GM23338 (cell line): ENCODE data around the gene HNRNPL.

Experiments
- CREB1 ChIP-seq: fragments of 250-450 bp; sonication (Bioruptor Pico); IDR thresholded peaks from 2 replicates; pipeline ENCODE4 v1.5.0; 2020; ENCODE audit warnings: low read depth, mild to moderate bottlenecking, moderate library complexity
- CTCF ChIP-seq, 2 experiments: fragments of 200-600 bp in 1 of 2; sonication (generic) in 1 of 2; conservative IDR thresholded peaks; 2 replicates each; pipeline versions ENCODE4 v1.5.1 to v1.6.1; 2016 to 2017; ENCODE audit warnings: antibody characterized with exemption in 2 of 2, low read depth in 2 of 2, mild to moderate bottlenecking in 2 of 2, moderate library complexity in 1 of 2
- ETS1 ChIP-seq: IDR thresholded peaks from 2 replicates; pipeline ENCODE4 v1.6.1; 2016; ENCODE audit warnings: antibody characterized with exemption
- EZH2 ChIP-seq: fragments of 200-600 bp; sonication (generic); IDR thresholded peaks from one replicate; pipeline ENCODE4 v1.8.0; 2017; ENCODE audit warnings: antibody characterized with exemption, mild to moderate bottlenecking, low read depth; ENCODE audit not compliant: unreplicated experiment
- EZH2phosphoT487 ChIP-seq: fragments of 200-600 bp; sonication (generic); IDR thresholded peaks from one replicate; pipeline ENCODE4 v1.8.1; 2018; ENCODE audit warnings: antibody characterized with exemption; ENCODE audit not compliant: unreplicated experiment
- JUNB ChIP-seq: IDR thresholded peaks from one replicate; pipeline ENCODE4 v1.6.1; 2016; ENCODE audit warnings: antibody characterized with exemption; ENCODE audit not compliant: unreplicated experiment
- NANOG ChIP-seq: IDR thresholded peaks from 2 replicates; pipeline ENCODE4 v1.6.1; 2016; ENCODE audit warnings: antibody characterized with exemption, borderline replicate concordance
- POLR2AphosphoS5 ChIP-seq: IDR thresholded peaks from 2 replicates; pipeline ENCODE4 v1.6.1; 2016; ENCODE audit warnings: antibody characterized with exemption, low read depth
- STAT1 ChIP-seq: IDR thresholded peaks from one replicate; pipeline ENCODE4 v1.6.1; 2016; ENCODE audit warnings: antibody characterized with exemption; ENCODE audit not compliant: unreplicated experiment
- ZNF331 ChIP-seq: fragments of 250-450 bp; sonication (Bioruptor Pico); IDR thresholded peaks from 2 replicates; pipeline ENCODE4 v1.5.0; 2020; ENCODE audit warnings: low read depth, mild to moderate bottlenecking, moderate library complexity
- ZNF462 ChIP-seq: fragments of 250-450 bp; sonication (Bioruptor Pico); IDR thresholded peaks from 2 replicates; pipeline ENCODE4 v1.5.0; 2020; ENCODE audit warnings: mild to moderate bottlenecking, moderate library complexity
- TF ChIP-seq, protein P1 (sequence below): IDR thresholded peaks from one replicate; pipeline ENCODE4 v1.6.1; 2018; ENCODE audit warnings: antibody characterized with exemption; ENCODE audit not compliant: unreplicated experiment

- TF ChIP-seq CTCF (conservative IDR thresholded peaks at IDR 0.05; ENCODE audit: low read depth in 2 of 2) (peak; percentile 68 to 82), EZH2 (no peak), POLR2AphosphoS5 (peak; percentile 63), ZNF462 (CRISPR knock-in tag) (no peak), EZH2phosphoT487 (no peak), CREB1 (peak; percentile 35; the same call in 1 of the 2 replicates), ETS1 (no peak; the same call in 1 of the 2 replicates), STAT1 (no peak), NANOG (no peak), JUNB (no peak), ZNF331 (no peak)
- TF ChIP-seq, protein P1, sequence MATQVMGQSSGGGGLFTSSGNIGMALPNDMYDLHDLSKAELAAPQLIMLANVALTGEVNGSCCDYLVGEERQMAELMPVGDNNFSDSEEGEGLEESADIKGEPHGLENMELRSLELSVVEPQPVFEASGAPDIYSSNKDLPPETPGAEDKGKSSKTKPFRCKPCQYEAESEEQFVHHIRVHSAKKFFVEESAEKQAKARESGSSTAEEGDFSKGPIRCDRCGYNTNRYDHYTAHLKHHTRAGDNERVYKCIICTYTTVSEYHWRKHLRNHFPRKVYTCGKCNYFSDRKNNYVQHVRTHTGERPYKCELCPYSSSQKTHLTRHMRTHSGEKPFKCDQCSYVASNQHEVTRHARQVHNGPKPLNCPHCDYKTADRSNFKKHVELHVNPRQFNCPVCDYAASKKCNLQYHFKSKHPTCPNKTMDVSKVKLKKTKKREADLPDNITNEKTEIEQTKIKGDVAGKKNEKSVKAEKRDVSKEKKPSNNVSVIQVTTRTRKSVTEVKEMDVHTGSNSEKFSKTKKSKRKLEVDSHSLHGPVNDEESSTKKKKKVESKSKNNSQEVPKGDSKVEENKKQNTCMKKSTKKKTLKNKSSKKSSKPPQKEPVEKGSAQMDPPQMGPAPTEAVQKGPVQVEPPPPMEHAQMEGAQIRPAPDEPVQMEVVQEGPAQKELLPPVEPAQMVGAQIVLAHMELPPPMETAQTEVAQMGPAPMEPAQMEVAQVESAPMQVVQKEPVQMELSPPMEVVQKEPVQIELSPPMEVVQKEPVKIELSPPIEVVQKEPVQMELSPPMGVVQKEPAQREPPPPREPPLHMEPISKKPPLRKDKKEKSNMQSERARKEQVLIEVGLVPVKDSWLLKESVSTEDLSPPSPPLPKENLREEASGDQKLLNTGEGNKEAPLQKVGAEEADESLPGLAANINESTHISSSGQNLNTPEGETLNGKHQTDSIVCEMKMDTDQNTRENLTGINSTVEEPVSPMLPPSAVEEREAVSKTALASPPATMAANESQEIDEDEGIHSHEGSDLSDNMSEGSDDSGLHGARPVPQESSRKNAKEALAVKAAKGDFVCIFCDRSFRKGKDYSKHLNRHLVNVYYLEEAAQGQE: no peak
Observed at GRCh38 chr19:38869836-38870607, 20.2 kb upstream of the HNRNPL start.
